Endodermal cell (in vitro differentiated cells): ENCODE results near the gene ZFAND3. TPM values are rescaled to one million over a fixed set of nuclear protein-coding genes. Genes with fewer than 3 reads are reported as not detected.

Experiments
- DNase-seq: peaks from one replicate; pipeline ENCODE4 v3.0.0-alpha.2; 2017
- H3K27ac ChIP-seq: 2 replicates; pipeline ENCODE4 v1.5.1; 2013; ENCODE audit warnings: mild to moderate bottlenecking, low read depth, low read length, moderate library complexity
- H3K27me3 ChIP-seq: 2 replicates; pipeline ENCODE4 v1.6.1; 2013; ENCODE audit warnings: mild to moderate bottlenecking, low read length, moderate library complexity; ENCODE audit not compliant: insufficient read depth, control insufficient read depth, poor library complexity, severe bottlenecking
- H3K36me3 ChIP-seq: 2 replicates; pipeline ENCODE4 v1.7.0; 2013; ENCODE audit warnings: mild to moderate bottlenecking, low read length, moderate library complexity; ENCODE audit not compliant: control insufficient read depth, insufficient read depth
- H3K4me1 ChIP-seq: one replicate; pipeline ENCODE4 v1.7.0; 2013; ENCODE audit warnings: low read length; ENCODE audit not compliant: control insufficient read depth, insufficient read depth
- H3K4me3 ChIP-seq: 2 replicates; pipeline ENCODE4 v1.5.1; 2013; ENCODE audit warnings: mild to moderate bottlenecking, low read length, moderate library complexity
- H3K9ac ChIP-seq: 2 replicates; pipeline ENCODE4 v1.6.1; 2013; ENCODE audit warnings: mild to moderate bottlenecking, low read length, moderate library complexity; ENCODE audit not compliant: poor library complexity, severe bottlenecking; ENCODE audit errors: extremely low read depth
- H3K9me3 ChIP-seq: 2 replicates; pipeline ENCODE4 v1.6.1; 2013; ENCODE audit warnings: mild to moderate bottlenecking, low read length, moderate library complexity; ENCODE audit not compliant: control insufficient read depth
- H3K27ac Mint-ChIP-seq: 2 replicates; pipeline ENCODE4 v1.8.0; 2020; ENCODE audit warnings: mixed read lengths
- H3K27me3 Mint-ChIP-seq: 2 replicates; pipeline ENCODE4 v1.8.0; 2021; ENCODE audit warnings: mild to moderate bottlenecking, mixed read lengths; ENCODE audit not compliant: insufficient read depth
- H3K36me3 Mint-ChIP-seq: 2 replicates; pipeline ENCODE4 v1.8.0; 2020; ENCODE audit warnings: low read depth, mixed read lengths
- H3K4me1 Mint-ChIP-seq: 2 replicates; pipeline ENCODE4 v1.8.0; 2020; ENCODE audit warnings: mixed read lengths
- H3K4me3 Mint-ChIP-seq: 2 replicates; pipeline ENCODE4 v1.8.0; 2020; ENCODE audit warnings: mild to moderate bottlenecking, moderate library complexity, mixed read lengths
- H3K9me3 Mint-ChIP-seq: 2 replicates; pipeline ENCODE4 v1.8.0; 2020; ENCODE audit warnings: mild to moderate bottlenecking, mixed read lengths
- WGBS, 2 experiments: methylation state at CpG; one replicate each; pipeline versions ENCODE4 v1.1.5 to v1.1.7; 2013; ENCODE audit warnings: missing lambda C conversion rate in 2 of 2, mixed read lengths in 1 of 2; ENCODE audit not compliant: insufficient coverage in 1 of 2, insufficient read length in 1 of 2; 5-methylcytosine and 5-hydroxymethylcytosine counted together
- total RNA-seq, 2 donors: library from RNA; stranded (reverse); fragmentation: NEBNext Ultra II Directional in 1 of 2; extraction: Animal tissue kit (Norgen Biotek cat#: 25700) in 1 of 2; gene quantifications; 2 replicates in 1 of 2; 3 replicates in 1 of 2; pipeline ENCODE4 v1.2.1, GENCODE V29; 2021
- TF ChIP-seq, protein P1 (sequence below): fragments of 200-600 bp; sonication (generic); conservative IDR thresholded peaks from 2 replicates; pipeline ENCODE4 v1.5.0; 2021; ENCODE audit warnings: antibody characterized with exemption, mild to moderate bottlenecking

Gene ZFAND3
- total RNA-seq, 2 donors from 2014 or later, result 67.1 to 86.2 TPM

DNA sequence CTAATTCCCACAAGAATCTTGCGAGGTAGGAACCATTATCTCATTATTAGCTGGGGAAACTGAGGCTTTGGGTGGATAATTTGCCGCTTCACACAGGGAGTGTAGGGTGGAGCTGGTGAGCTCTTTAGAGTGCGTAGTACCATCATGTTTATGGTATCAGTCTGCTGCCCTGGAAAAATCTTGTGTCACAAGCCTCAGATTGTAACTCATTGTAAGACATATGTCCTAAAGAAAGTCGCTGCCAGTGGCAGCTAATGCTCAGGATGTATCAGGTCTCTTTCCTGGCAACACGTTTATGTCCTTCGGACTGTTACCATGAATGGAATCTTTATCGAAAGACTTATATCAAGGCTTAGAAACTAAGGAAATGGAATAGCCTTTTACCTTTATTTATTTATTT is 1.9 kb downstream of the ZFAND3 start:
- H3K4me1 Mint-ChIP-seq, result peaks cover 46% of the 10 kb centered on the region
- H3K36me3 Mint-ChIP-seq, result peaks cover 3% of the 10 kb centered on the region
- Histone ChIP-seq H3K9me3 (no peaks in the 10 kb centered on the region), H3K27me3 (no peaks in the 10 kb centered on the region), H3K4me3 (peak overlapping the region; percentile 98), H3K36me3 (peaks cover 7% of the 10 kb centered on the region), H3K4me1 (peaks cover 10% of the 10 kb centered on the region), H3K9ac (no peak overlapping the region), H3K27ac (no peak overlapping the region)
- 95% methylated on average over 6 to 7 of the region's 7 CpGs for WGBS, 2 experiments
- H3K27me3 Mint-ChIP-seq, result peaks cover 11% of the 10 kb centered on the region
- H3K4me3 Mint-ChIP-seq, result peak overlapping the region; percentile 98
- DNase-seq, result no peak
- H3K27ac Mint-ChIP-seq, result no peak overlapping the region
- H3K9me3 Mint-ChIP-seq, result no peaks in the 10 kb centered on the region
- TF ChIP-seq, protein P1, sequence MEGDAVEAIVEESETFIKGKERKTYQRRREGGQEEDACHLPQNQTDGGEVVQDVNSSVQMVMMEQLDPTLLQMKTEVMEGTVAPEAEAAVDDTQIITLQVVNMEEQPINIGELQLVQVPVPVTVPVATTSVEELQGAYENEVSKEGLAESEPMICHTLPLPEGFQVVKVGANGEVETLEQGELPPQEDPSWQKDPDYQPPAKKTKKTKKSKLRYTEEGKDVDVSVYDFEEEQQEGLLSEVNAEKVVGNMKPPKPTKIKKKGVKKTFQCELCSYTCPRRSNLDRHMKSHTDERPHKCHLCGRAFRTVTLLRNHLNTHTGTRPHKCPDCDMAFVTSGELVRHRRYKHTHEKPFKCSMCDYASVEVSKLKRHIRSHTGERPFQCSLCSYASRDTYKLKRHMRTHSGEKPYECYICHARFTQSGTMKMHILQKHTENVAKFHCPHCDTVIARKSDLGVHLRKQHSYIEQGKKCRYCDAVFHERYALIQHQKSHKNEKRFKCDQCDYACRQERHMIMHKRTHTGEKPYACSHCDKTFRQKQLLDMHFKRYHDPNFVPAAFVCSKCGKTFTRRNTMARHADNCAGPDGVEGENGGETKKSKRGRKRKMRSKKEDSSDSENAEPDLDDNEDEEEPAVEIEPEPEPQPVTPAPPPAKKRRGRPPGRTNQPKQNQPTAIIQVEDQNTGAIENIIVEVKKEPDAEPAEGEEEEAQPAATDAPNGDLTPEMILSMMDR, result no peak

DNA sequence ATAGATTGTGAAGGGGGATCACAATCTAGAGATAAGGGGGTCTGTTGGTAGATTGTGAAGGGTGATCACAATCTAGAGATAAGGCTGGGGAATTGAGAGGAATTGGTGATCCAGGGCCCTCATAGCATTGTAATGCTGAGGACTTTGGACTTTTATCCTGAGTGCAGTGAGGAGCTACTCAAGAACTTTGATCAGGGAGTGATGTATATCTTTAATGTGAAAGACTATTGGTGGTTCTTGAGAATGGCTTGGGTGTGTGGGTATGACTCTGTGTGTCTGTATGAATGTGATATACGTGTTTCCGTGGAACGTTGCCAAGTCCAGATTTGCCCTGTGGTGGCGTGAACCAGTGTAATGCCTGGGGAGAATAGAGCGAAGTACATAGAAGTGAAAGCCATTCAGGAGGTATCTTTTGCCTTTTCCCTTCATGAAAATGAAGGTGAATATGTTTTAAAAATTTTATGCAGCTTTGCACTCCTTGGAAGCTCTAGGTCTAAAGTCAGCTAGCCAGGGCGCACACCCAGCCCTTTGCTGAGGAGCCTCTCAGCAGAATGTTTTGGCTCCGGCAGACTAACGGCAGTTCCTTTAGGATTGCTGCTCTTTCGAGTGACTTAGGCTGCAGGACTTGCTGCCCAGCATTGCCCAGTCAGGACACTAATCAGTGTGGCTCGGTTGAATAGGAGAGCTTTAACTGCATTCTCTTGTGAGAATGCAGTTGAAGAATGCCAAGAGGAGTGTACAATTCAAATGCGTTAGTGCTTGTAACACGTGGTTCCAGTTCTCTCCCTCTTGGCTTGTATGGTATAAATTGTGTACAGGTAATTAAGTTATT is 3.5 kb downstream of the ZFAND3 start:
- H3K4me1 ChIP-seq, result peaks cover 10% of the 10 kb centered on the region
- 77 to 82% methylated on average over 10 to 12 of the region's 12 CpGs for WGBS, 2 experiments
- DNase-seq, result no peak
- H3K9me3 ChIP-seq, result no peaks in the 10 kb centered on the region
- Mint-ChIP-seq H3K27me3 (no peaks in the 10 kb centered on the region), H3K4me1 (peaks cover 40% of the 10 kb centered on the region), H3K27ac (peak overlapping the region; percentile 26), H3K4me3 (peak overlapping the region; percentile 98), H3K36me3 (peaks cover 3% of the 10 kb centered on the region), H3K9me3 (no peaks in the 10 kb centered on the region)
- no peaks in the 10 kb centered on the region for H3K27me3 ChIP-seq
- no peak overlapping the region for H3K27ac ChIP-seq
- peaks cover 13% of the 10 kb centered on the region for H3K36me3 ChIP-seq
- peak overlapping the region; percentile 98 for H3K4me3 ChIP-seq
- TF ChIP-seq, protein P1, result no peak
- H3K9ac ChIP-seq, result no peak overlapping the region

DNA sequence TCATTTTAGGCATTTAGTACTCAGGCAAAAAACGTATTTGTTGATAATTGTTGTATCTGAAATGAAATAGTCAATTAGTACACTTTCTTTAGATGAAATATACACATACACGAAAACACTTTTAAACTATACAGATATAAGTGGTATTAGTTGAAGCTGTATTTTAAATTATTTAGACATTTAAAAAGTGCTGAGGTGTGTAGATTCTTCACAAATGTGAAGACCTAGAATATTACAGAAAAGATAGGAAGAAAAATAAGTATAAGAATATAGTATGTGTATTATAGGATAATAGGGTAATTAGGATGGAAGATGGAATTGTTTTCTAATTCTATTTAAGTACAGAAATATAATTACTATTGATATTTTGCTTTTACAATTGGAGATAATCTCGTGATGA is 4.6 kb downstream of the ZFAND3 start:
- Histone ChIP-seq H3K4me3 (no peak overlapping the region), H3K9ac (no peak overlapping the region), H3K36me3 (peaks cover 13% of the 10 kb centered on the region), H3K4me1 (peaks cover 10% of the 10 kb centered on the region), H3K27ac (no peak overlapping the region), H3K27me3 (no peaks in the 10 kb centered on the region), H3K9me3 (no peaks in the 10 kb centered on the region)
- TF ChIP-seq, protein P1, result no peak
- WGBS, 2 experiments, result 90 to 100% methylated on average over 1 of the region's 3 CpGs
- Mint-ChIP-seq H3K4me3 (no peak overlapping the region), H3K36me3 (peaks cover 3% of the 10 kb centered on the region), H3K9me3 (no peaks in the 10 kb centered on the region), H3K27ac (no peak overlapping the region), H3K27me3 (no peaks in the 10 kb centered on the region), H3K4me1 (peaks cover 37% of the 10 kb centered on the region)
- no peak for DNase-seq
